T-helper 2 cell (primary cell): Measurements from ENCODE around the gene FCGBP.
"Not testable (repeated sequence)": the region's sequence is repeated elsewhere in the genome, so short reads cannot be mapped to it uniquely, and the experiment has no call there.

ENCODE experiments used
- DNase-seq, 5 experiments: peaks; one replicate each; pipeline versions ENCODE4 v3.0.0 to v3.0.0-alpha.2; 2012 to 2022

The FCGBP gene

GRCh38 chr19:39889872-39890754 lies 44.3 kb downstream of the FCGBP start:
- not testable (repeated sequence) for DNase-seq

GRCh38 chr19:39887456-39887951 lies 46.9 kb downstream of the FCGBP start:
- DNase-seq: not testable (repeated sequence)

- DNase-seq: not testable (repeated sequence)
Observed at GRCh38 chr19:39885821-39886554, 48.4 kb downstream of the FCGBP start.

GRCh38 chr19:39884721-39885120 lies 49.7 kb downstream of the FCGBP start:
- DNase-seq: not testable (repeated sequence)
